HG03575 (cell line): ENCODE data around the gene ATP5MK.
A peak's percentile ranks its signal among the peaks of the same experiment; 100 is the strongest.
"Not testable (repeated sequence)": the region's sequence is repeated elsewhere in the genome, so short reads cannot be mapped to it uniquely, and the experiment has no call there.

ENCODE experiments used
- ATAC-seq: cut with Tn5 transposase; IDR thresholded peaks from one replicate; pipeline ENCODE4 v1.9.1; 2021; ENCODE audit not compliant: unreplicated experiment, insufficient number of reproducible peaks, low FRiP score; ENCODE audit errors: extremely low read depth

Gene ATP5MK

DNA sequence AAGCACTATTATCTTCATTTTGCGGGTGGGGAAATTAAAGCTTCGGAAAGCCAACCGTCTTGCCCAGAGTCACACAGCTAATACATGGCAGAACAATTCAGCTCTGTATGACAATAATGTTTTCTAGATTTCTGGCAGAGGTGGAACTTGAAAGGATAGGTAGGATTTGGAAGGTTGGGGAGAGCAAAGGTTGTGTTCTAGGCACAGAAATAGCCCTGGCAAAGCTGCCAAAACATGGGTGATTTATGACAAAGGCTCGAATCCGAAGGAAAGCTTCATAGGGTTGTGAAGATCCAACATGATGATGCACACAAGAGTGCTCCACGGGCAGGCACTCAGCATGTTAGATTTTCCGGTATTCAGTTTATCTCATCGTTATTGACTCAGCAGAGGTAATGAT lies 19.3 kb upstream of the ATP5MK start:
- ATAC-seq, result no peak

DNA sequence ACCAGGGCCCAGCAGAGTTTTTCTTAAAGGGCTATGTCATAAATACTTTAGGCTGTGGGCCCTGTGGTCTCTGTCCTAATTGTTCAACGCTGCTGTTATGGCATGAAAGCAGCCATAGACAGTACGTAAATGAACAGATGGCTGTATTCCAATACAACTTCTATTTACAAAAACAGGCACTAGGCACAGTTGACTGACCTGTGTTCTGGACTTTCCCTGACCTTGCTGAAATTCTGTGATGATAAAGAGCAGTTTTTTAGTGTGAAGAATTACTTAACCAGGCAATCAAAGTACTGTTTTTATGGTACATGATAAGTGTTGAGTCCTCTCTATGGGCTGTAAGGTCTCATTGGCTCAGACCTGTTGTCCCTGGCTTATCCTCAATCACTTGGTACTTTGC lies 17.3 kb upstream of the ATP5MK start:
- no peak for ATAC-seq

DNA sequence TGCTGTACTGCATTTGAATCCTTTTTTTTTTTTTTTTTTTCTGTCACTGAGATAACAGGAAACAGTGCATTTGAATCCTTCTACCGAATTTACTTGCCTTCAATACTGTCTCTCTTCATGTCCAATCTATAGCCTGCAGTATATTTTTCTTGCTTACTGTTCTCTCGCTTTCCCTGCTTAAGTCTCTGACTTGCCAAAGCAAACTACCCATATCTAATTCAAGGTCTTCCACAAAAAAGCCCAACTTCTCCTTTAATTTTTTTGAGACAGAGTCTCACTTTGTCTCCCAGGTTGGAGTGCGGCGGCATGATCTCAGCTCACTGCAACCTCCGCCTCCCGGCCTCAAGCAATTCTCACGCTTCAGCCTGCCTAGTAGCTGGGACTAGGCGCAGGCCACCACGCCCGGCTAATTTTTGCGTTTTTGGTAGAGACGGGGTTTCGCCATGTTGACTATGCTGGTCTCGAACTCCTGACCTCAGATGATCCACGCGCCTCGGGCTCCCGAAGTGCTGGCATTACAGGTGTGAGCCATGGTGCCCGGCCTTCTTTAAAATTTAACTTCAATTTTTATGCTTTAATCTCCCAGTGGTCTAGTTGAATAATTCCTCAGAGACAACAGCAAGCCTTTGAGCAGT lies 1.0 kb upstream of the ATP5MK start:
- ATAC-seq, result no peak

DNA sequence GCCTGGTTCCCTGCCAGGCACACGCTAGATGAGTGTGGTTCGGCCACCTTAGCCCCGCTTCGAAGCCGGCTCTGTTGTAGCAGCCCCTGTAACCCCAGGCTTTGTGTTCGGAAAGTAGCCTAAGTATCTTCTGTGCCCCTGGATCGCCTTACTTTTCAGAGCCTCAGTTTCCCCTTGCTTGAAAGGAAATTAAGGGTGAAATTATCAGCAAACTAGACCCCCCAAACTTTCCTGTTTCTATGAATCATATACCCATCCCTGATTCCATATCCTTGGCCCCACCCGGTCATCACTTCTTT lies 463 bp upstream of the ATP5MK start:
- no peak for ATAC-seq

DNA sequence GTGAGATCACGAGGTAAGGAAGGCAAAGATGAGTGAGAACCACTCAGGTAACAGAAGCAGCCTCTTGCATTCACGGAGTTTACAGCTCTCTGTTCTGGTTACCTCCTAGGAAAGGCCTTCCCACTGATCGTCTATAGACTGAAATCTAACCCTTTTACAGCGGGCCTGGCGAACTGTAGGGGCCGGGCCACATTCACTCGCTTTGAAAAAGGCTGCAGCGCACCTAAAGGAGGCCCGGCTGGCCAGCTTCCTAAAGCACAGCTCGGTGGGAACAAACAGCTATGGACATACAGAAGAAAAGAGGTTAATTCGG lies 565 bp downstream of the ATP5MK start:
- ATAC-seq, result no peak

DNA sequence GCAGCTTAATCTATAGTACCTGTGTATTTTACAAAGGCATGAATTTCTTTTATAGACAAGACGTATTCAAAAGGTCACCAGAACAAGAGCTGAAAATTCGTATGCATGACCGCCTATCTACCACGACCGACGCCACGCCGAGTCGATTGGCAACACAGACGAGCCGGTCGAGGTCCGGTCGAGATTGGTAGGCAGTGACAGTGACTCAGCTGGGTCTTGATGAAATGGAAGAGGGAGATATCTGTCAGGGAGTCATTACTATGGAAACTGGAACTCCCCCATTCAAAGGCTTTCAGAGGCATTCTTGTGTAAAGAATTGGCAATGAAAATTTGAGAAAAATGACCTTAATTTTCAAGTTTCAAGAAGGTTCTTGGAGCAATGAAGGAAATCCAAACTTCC lies 2.1 kb downstream of the ATP5MK start:
- ATAC-seq, result no peak

DNA sequence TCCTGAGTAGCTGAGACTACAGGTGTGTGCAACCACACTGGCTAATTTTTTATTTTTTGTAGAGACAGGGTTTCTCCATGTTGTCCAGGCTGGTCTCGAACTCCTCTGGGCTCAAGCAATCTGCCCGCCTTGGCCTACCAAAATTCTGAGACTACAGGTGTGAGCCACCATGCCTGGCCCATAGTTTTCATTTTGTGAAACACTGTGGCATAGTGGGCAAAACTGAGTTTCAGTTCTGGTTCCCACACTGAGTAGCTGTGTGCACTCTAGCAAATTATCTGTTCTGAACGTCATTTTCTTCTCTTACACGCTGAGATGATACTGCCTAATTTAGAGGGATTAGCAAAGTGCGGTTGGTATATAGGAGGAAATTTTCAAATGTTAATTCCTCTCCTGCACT lies 13.5 kb downstream of the ATP5MK start:
- no peak for ATAC-seq

DNA sequence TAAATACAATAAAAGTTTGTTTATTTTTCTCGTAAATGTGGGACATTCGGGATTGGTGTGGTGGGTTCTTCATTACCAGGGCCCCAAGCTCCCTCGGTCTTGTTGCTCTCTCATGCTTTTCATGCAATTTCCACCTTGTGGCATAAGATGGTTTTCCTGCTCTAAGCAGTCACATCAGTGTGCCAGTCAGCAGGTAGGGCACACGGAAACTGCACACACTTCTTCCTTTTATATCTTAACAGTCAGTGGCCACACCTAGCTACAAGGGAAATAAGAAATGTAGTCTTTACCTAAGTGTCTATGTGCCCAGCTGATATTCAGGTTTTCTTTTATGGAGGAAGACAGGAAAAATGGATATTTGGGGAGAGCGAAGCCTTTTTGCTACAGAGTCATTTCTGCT lies 22.0 kb downstream of the ATP5MK start:
- ATAC-seq, result no peak

DNA sequence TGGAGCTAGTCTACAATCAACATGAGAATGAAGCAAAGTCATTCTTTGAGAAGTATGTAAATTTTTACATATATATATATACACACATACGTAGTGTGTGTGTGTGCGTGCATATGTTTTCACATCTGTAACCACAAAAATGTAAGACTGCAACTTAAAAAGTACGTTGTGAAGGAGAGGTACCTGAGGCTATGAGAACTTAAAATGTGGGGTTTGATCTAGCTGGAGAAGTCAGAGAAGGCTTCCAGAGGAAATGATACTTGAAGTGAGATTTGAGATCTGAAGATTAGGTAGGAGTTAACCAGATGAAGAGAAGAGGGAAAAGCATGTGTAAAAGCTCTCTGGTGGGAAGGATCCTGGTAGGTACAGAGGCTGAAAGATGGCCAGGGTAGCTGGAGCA lies 22.7 kb downstream of the ATP5MK start:
- no peak for ATAC-seq

DNA sequence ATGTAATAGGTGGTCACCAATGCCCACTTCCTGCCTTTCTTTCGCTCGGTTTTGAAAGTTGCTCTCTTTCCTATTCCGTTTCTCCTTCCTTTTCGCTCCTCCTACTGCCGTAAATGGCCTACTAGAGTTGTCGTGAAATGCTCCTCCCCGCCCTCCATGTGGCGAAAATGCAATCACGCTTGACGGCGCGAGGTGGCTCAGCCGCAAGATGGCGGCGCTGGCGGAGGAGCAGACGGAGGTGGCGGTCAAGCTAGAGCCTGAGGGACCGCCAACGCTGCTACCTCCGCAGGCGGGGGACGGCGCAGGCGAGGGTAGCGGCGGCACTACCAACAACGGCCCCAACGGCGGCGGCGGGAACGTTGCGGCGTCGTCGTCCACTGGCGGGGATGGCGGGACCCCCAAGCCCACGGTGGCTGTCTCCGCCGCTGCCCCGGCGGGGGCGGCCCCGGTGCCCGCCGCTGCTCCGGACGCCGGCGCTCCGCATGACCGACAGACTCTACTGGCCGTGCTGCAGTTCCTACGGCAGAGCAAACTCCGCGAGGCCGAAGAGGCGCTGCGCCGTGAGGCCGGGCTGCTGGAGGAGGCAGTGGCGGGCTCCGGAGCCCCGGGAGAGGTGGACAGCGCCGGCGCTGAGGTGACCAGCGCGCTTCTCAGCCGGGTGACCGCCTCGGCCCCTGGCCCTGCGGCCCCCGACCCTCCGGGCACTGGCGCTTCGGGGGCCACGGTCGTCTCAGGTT lies 28.3 kb downstream of the ATP5MK start, which contains the start of gene TAF5:
Gene TAF5, plus strand, starts transcription at position 195 of the 737 bp plus-strand sequence. Its CDS starts 14 bp downstream, at position 209.
- ATAC-seq, result peak; percentile 23

DNA sequence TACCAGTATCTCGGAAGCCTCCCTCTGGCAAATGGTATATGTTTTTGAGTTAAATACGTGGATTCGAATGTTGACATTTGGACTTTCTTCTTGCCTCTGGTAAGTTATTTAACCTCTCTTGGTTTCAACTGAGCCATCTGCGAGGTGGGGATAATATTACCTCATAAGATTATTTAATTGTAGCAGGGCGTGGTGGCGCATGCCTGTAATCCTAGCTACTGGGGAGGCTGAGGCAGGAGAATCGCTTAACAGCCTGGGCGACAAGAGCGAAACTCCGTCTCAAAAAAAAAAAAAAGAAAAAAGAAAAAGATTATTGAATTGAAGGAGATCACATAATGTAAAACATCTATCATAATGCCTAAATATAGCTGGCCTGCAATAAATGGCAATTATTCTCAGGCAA lies 28.9 kb downstream of the ATP5MK start:
- no peak for ATAC-seq

DNA sequence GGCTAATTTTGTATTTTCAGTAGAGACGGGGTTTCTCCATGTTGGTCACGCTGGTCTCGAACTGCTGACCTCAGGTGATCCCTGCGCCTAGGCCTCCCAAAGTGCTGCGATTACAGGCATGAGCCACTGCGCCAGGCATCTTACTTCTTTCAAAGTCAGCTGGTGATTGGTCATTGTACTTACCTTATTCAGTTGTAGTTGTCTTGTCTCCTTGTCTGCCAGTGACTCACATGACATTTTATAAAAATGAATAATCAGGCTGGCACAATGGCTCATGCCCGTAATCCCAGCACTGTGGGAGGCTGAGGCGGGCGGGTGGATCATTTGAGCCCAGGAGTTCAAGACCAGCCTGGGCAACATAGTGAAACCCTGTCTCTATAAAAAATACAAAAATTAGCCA lies 35.5 kb downstream of the ATP5MK start:
- not testable (repeated sequence) for ATAC-seq

DNA sequence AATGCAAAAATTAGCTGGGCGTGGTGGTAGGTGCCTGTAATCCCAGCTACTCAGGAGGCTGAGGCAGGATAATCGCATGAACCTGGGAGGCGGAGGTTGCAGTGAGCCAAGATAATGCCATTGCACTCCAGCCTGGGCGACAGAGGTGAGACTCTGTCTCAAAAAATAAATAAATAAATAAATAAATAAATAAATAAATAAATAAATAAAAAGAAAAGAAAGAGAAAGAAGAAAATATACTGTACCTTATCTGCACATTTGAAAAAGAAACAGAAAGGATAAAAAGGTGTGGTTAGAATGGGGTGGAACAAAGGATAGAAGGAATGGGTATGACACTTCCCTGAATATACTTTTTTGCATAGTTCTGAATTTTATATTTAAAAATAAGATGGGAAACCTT lies 36.8 kb downstream of the ATP5MK start:
- ATAC-seq, result not testable (repeated sequence)

DNA sequence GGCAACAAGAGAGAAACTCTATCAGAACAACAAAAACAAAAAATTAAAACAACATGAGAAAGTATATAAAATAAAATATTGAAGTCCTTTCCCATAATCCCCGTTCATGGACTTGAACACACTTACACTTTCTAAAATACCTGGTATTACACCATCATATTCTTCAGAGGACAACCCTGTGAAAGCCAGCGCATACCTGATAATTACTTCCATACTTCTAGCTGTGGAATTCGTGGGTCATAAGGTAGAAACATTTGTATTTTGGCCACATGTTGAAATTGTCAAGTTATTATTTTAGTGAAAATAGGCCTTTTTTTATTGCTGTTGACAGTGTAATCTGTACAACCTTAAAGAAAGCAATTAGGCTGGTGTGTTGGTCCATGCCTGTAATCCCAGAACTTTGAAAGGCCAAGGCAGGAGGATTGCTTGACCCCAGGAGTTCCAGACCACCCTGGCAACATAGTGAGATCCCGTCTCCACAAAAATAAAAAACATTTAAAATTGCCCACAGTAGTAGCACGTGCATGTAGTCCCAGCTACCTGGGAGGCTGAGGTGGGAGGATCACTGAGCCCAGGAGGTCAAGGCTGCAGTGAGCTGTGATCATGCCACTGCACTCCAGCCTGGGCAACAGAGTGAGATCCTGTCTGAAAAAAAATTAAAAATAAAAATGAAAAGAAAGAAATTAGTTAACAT lies 40.2 kb downstream of the ATP5MK start:
- no peak for ATAC-seq

DNA sequence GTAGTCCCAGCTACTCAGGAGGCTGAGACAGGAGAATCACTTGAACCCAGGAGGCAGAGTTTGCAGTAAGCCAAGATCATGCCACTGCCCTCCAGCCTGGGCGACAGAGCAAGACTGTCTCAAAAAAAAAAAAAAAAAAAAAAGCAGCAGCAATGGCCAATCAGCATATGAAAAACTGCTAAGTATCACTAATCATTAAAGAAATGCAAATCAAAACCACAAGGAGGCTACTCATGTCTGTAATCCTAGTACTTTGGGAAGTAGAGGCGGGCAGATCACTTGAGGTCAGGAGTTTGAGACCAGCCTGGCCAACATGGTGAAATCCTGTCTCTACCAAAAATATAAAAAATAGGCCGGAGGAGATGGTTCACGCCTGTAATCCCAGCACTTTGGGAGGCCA lies 41.7 kb downstream of the ATP5MK start:
- not testable (repeated sequence) for ATAC-seq

DNA sequence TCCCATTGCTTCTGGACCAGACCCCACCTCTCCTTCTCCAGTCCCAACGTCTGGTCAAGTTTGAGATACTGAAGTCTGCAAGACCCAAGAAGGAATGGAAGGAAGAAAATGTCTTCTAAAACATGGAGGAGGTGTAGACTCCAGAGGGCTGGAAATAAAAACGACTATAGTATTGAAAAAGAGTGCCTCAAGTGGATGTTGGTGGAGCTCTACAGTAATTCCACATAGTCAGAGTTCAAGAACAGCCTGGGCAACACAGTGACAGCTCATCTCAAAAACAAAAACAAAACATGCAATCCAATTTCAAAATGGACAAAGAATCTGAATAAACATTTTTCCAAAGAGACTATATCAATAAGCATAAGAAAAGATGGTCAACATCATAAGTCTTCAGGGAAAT lies 43.0 kb downstream of the ATP5MK start:
- ATAC-seq, result no peak

DNA sequence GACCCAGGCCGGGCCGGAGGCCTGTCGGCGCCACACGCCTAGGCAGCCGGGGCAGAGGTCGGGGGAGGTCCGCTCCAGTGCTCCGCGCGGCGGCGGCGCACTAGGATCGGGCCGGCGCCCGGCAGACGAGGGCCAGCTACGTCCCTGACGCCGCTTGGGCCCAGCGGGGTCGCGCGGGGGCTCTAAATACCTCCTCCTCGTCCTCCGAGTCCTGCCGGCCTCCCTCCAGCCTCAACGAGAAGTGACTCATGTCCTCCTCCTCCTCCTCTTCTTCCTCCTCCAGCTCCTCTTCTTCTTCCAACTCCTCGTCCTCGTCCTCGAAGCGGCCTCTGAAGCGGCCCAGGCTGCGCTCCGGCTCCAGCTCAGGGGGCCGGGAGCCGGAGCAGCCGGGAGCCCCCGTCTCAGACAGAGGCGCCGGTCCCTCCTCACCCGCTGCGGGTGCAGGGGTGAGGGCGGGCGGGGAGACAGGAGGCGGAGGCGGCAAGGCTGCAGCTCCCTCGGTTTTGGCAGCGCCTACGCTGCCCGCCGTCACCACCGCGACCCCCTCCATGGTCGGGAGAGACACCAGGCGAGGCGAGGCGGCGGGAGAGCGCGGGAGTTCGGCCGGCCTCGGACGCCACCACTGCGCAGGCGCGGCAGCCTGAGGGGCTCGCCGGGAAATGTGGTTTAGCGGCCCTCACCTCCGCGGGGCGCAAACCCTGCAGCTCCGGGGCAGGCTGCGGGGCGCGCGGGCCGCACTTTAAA lies 45.6 kb downstream of the ATP5MK start, which contains the start of gene PCGF6:
Gene PCGF6, minus strand, starts transcription at position 624 of the 744 bp plus-strand sequence. Its CDS starts 74 bp downstream, at position 550.
- peak; percentile 33 for ATAC-seq

DNA sequence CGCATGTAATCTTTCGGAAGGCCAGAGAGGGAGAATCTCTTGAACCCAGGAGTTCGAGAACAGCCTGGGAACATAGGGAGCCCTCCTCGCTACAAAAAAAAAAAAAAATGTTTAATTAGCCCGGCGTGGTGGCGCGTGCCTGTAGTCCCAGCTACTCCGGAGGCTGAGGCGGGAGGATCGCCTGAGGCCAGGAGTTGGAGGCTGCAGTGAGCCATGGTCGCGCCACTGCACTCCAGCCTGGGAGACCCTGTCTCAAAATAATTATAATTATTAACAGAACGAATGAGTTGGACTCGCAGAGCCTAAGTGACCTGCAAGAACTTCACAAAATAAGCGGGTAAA lies 46.1 kb downstream of the ATP5MK start:
- ATAC-seq, result no peak
